ENCODE results near the gene MLANA. TPM values are rescaled to one million over a fixed set of nuclear protein-coding genes. Genes with fewer than 3 reads are reported as not detected.

The MLANA gene
- total RNA-seq, 1 donor from 2014 or later: not detected

GRCh38 chr9:5868235-5868634, 22.5 kb upstream of the MLANA start:
- Histone ChIP-seq H3K79me2 (ENCODE audit: low read depth) (no peaks in the 10 kb centered on the region), H4K20me1 (ENCODE audit: low read depth) (no peaks in the 10 kb centered on the region), H3K4me1 (peaks cover 7% of the 10 kb centered on the region), H3K36me3 (no peaks in the 10 kb centered on the region), H3K27me3 (no peaks in the 10 kb centered on the region), H3K27ac (no peak overlapping the region), H3K4me3 (no peak overlapping the region), H3K9me3 (ENCODE audit: low read depth) (no peaks in the 10 kb centered on the region), H3K4me2 (no peak overlapping the region), H3K9ac (no peak overlapping the region), H3F3A (ENCODE audit: low read depth) (peaks cover 10% of the 10 kb centered on the region), H2AFZ (replicated peaks) (no peak overlapping the region)
- no peaks in the 10 kb centered on the region for H3K9me3 Mint-ChIP-seq
- H3K4me3 Mint-ChIP-seq: no peak overlapping the region
- no peak overlapping the region for H3K27ac Mint-ChIP-seq
- TF ChIP-seq CTCF (IDR thresholded peaks at IDR 0.05) (no peak), EZH2 (IDR thresholded peaks at IDR 0.05) (no peak), EZH2phosphoT487 (IDR thresholded peaks at IDR 0.05) (no peak)
- peaks cover 9% of the 10 kb centered on the region for H3K4me1 Mint-ChIP-seq
- DNase-seq (ENCODE audit: low spot score): no peak
- no peaks in the 10 kb centered on the region for H3K27me3 Mint-ChIP-seq (ENCODE audit: insufficient read depth, low read depth)
- H3K36me3 Mint-ChIP-seq: no peaks in the 10 kb centered on the region

- Histone ChIP-seq H3K27ac (no peak overlapping the region), H3K36me3 (no peaks in the 10 kb centered on the region), H3F3A (ENCODE audit: low read depth) (peaks cover 4% of the 10 kb centered on the region), H4K20me1 (ENCODE audit: low read depth) (no peaks in the 10 kb centered on the region), H3K4me1 (peaks cover under 1% of the 10 kb centered on the region), H2AFZ (replicated peaks) (peak overlapping the region; percentile 79), H3K9ac (no peak overlapping the region), H3K4me3 (no peak overlapping the region), H3K27me3 (no peaks in the 10 kb centered on the region), H3K9me3 (ENCODE audit: low read depth) (no peaks in the 10 kb centered on the region), H3K79me2 (ENCODE audit: low read depth) (no peaks in the 10 kb centered on the region), H3K4me2 (no peak overlapping the region)
- TF ChIP-seq CTCF (IDR thresholded peaks at IDR 0.05) (peak; percentile 54), EZH2 (IDR thresholded peaks at IDR 0.05) (no peak)
- Mint-ChIP-seq H3K4me3 (no peak overlapping the region), H3K9me3 (no peaks in the 10 kb centered on the region), H3K4me1 (peaks cover 4% of the 10 kb centered on the region), H3K27me3 (ENCODE audit: insufficient read depth, low read depth) (peaks cover 3% of the 10 kb centered on the region), H3K36me3 (no peaks in the 10 kb centered on the region), H3K27ac (no peak overlapping the region)
- DNase-seq (ENCODE audit: low spot score): peak; percentile 20
Measured at GRCh38 chr9:5869315-5870019, 21.2 kb upstream of the MLANA start.

- Histone ChIP-seq H2AFZ (replicated peaks) (peak overlapping the region; percentile 79), H3K9ac (no peak overlapping the region), H3K4me3 (no peak overlapping the region), H4K20me1 (ENCODE audit: low read depth) (no peaks in the 10 kb centered on the region), H3K4me1 (no peaks in the 10 kb centered on the region), H3K4me2 (no peak overlapping the region), H3K27ac (no peak overlapping the region), H3K9me3 (ENCODE audit: low read depth) (no peaks in the 10 kb centered on the region), H3K36me3 (no peaks in the 10 kb centered on the region), H3K27me3 (no peaks in the 10 kb centered on the region), H3K79me2 (ENCODE audit: low read depth) (no peaks in the 10 kb centered on the region), H3F3A (ENCODE audit: low read depth) (no peaks in the 10 kb centered on the region)
- Mint-ChIP-seq H3K4me1 (no peaks in the 10 kb centered on the region), H3K27me3 (ENCODE audit: insufficient read depth, low read depth) (peaks cover 3% of the 10 kb centered on the region), H3K4me3 (no peak overlapping the region), H3K27ac (no peak overlapping the region), H3K9me3 (no peaks in the 10 kb centered on the region), H3K36me3 (no peaks in the 10 kb centered on the region)
- no peak for DNase-seq (ENCODE audit: low spot score)
- TF ChIP-seq EZH2 (IDR thresholded peaks at IDR 0.05) (no peak), CTCF (IDR thresholded peaks at IDR 0.05) (no peak), EZH2phosphoT487 (IDR thresholded peaks at IDR 0.05) (no peak)
Measured at GRCh38 chr9:5870020-5870339, 20.7 kb upstream of the MLANA start.

All from neural progenitor cell (in vitro differentiated cells).